A673 (cell line): Measurements from ENCODE around the gene RFTN1.

Experiments
- CTCF ChIP-seq: fragments of 300-800, 200-600 bp; sonication (generic); conservative IDR thresholded peaks from 2 replicates; pipeline ENCODE4 v1.5.1; 2017; ENCODE audit warnings: low read depth, mild to moderate bottlenecking, antibody characterized with exemption, low read length, moderate library complexity, mixed read lengths
- EZH2 ChIP-seq: fragments of 200-600 bp; sonication (generic); IDR thresholded peaks from 2 replicates; pipeline ENCODE4 v1.6.1; 2017; ENCODE audit warnings: borderline replicate concordance, low read depth, mild to moderate bottlenecking, mixed read lengths, antibody characterized with exemption, low read length; ENCODE audit not compliant: poor library complexity, severe bottlenecking

- TF ChIP-seq CTCF (no peak), EZH2 (no peak)
Observed at GRCh38 chr3:16334909-16335308, 178.6 kb downstream of the RFTN1 start.
